ENCODE results near the gene GATAD2B.
"Not testable (repeated sequence)": the region's sequence is repeated elsewhere in the genome, so short reads cannot be mapped to it uniquely, and the experiment has no call there.

Gene GATAD2B

DNA sequence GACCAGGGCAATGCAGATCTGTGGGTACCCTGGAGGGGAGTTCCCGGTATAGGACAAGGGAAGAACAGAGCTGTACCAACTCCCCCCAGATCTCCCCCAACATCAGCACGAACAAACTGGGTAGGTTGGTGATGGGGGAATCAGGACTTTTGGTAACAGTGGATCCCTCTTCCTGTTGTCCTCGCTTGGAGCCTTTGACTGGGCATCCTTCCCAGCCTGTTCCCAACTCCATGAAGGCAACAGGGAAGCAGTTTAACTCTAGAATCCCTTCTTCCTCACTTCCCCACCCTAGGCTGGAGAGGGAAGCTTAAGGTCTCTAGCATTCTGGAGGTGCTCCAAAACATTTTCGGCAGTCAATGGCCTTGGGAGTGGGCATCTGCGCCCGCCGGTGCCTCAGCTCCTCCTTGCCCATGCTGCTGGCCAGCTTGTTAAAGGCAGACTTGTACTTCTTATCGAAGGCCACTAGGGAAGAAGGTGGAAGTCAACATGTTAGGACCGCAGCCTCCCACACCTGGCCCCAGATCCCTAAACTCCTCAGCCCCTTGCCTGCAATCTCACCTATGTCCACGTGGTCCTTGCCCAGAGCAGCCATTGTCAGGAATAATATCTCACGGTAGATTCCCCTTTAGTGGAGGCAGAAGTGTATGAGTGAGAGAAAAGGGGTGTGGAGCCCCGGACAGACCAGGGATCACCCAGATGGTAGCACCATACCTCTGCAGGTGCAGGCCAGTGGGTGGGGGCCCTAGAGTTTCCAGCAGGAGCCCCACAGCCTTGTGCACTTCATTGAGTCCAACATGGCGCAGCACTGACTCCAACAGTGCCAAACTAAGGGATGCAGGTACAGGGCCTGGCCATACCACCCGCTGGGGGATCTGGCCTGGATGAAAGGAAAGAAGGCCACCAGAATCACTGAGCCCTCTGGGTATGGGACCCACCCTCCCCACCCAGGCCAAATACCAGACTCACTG is 7.5 kb upstream of the GATAD2B start:
- no peak for DNase-seq (ENCODE audit: low read depth)

GRCh38 chr1:153929426-153929825 is 6.7 kb upstream of the GATAD2B start:
- DNase-seq (ENCODE audit: low read depth) = no peak

- DNase-seq (ENCODE audit: low read depth) = no peak
Measured at GRCh38 chr1:153928791-153929341, 6.1 kb upstream of the GATAD2B start.

DNA sequence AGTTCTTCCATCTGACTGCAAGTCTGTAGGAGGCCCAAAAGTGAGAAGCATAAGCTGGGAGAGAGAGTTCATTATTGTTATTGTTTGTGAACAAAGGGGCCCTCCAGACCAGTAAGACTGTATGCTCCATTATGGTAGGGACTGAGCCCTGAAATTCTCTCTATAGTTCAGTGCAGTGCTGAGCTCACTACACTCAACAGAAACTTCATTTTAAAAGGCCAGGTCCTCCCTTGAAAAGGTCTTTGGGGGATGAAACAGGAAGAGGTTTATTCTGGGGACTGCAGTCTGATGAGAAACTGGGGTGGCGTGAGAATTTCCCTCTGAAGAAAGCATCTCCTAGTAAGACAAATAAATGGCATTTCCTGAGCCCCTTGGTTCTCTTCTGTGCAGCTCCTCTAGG is 5.5 kb upstream of the GATAD2B start:
- DNase-seq (ENCODE audit: low read depth) = no peak

- no peak for DNase-seq (ENCODE audit: low read depth)
Measured at GRCh38 chr1:153926405-153926804, 3.6 kb upstream of the GATAD2B start.

DNA sequence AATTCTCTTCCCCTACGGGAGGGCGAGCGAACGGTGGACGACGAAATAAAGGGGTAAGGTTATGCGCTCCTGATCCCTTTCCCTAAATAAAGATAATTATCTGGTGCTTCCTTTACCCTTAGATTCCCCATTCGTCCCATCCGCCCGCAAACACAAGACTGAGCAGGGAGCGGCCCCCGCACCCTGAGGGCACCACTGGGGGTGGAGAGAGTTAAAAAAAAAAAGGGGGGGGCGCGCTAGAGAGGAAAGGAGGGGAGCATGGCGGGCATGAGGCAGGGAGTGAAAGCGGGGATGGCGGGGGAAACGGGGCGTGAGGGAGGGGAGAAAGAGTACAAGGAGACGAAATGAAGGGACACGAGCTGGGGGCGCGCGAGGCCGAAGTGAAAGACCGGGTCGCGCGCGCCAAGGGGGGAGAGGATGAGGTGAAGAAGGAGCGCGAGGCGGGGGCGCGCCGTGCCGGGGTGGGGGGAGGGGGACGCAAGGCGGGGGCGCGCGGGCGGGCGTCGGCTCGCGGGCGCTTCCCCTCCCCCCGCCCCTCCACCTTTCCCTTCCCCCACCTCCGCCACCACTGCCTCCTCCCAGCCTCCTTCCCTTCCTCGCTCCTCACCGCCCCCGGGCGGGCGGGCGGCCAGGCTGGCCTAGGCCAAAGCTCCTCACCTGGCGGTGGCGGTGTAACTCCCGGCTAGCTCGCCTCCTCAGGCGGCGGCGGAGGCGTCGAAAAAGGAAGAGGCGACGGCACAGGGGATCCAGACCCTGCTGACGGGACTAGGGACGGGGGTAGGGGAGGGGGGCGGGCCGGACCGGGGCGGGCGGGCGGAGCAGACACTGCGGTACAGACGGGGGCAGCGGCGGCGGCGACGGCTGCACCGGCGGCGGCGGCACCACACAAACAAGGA is 448 bp downstream of the GATAD2B start:
- no peak for DNase-seq (ENCODE audit: low read depth)

- DNase-seq (ENCODE audit: low read depth) = no peak
Measured at GRCh38 chr1:153921803-153922075, 1.0 kb downstream of the GATAD2B start.

GRCh38 chr1:153921080-153921802 is 1.5 kb downstream of the GATAD2B start:
- DNase-seq (ENCODE audit: low read depth) = no peak

DNA sequence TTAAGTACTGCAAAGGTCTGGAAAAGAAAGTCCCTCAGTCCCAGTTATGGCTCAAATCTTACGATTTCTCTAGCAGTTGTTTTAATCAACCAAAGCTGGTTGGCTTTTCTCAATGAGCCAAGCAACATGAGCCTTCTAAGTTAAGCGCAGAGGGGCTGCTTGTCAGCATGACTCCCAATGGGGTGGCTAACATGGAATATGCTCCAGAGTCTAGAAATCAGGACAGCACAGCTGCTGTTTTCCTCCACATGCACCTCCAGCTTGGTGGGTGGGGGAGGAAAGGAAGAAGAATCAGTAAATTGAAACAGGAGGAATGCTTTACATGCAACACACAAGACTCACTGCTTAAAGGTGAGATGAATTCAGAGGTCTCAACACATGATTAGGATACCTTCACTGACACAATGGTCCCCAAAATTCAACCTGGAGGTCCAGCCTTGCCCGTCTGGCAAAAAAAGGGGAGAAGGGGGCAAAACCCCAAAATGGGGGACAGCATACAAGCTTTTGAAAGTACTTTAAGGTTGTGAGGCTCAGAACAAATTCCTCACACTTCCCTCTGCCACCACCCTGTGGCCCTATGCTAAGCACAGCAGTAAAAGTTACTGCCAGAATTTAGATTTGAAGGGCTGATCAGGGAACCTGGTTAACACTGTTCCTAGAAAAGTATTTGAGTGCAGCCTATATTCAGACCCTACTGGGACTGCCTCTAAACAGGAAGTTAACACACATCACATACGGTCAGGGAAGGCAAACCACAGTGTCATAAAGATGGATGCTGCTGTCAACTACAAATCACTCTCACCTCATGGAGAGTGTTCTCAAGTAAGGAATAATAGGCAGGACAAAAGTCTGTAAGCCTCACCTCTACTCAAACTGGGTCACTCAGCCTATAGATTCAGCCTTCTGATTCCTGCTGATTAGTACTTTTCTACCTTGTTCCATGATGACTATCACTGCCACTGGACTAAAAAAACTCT is 2.6 kb downstream of the GATAD2B start:
- no peak for DNase-seq (ENCODE audit: low read depth)

GRCh38 chr1:153916297-153916696 is 6.5 kb downstream of the GATAD2B start:
- DNase-seq (ENCODE audit: low read depth) = no peak

DNA sequence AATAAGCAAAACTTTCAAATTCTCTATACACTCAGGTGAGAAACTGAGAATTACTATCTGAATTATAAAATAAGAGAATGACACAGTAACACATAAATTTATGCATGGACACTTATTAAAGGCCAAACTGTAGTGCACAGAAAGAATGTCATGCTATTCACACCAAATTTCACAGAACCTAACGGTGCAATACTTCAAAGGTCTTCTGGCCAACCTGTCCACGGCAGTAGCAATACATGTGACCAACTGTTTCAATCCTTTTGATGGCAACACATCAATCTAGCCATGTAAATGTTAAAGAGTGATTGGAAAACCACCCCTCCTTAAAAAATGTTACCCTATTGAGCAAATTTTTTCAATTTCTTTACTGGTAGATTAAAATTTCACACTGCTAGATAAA is 10.4 kb downstream of the GATAD2B start:
- DNase-seq (ENCODE audit: low read depth) = no peak

GRCh38 chr1:153910560-153910959 is 12.2 kb downstream of the GATAD2B start:
- not testable (repeated sequence) for DNase-seq (ENCODE audit: low read depth)

DNA sequence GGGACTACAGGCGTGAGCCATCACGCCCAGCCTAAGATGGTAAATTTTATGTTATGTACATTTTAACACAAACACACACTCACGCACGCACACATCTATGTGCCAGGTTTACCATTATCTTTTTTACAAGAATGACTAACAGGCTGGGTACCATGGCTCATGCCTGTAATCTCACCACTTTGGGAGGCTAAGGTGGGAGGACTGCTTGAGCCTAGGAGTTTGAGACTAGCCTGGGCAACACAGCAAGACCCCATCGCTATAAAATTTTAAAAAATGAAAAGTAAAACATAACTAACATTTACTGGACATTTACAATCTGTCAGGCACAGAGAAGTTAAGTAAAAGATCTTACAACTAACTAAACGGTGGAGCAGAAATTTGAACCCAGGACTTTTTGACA is 14.7 kb downstream of the GATAD2B start:
- no peak for DNase-seq (ENCODE audit: low read depth)

DNA sequence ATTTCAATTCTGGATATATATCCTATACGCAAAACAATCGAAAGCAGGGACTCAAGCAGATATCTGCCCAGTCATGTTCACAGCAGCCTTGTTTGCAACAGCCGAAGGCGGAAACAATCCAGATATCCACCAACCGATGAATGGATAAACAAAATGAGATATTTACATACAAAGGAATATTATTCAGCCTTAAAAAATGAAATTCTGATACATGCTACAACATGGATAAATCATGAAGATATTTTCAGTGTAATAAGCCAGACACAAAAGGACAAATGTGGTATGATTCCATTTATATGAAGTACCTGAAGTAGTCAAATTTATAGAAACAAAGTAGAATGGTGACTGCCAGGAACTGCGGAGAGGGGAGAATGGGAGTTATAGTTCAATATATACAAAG is 15.6 kb downstream of the GATAD2B start:
- DNase-seq (ENCODE audit: low read depth) = no peak

GRCh38 chr1:153906396-153906795 is 16.4 kb downstream of the GATAD2B start:
- DNase-seq (ENCODE audit: low read depth) = no peak

GRCh38 chr1:153905908-153906307 is 16.9 kb downstream of the GATAD2B start:
- DNase-seq (ENCODE audit: low read depth) = not testable (repeated sequence)

- no peak for DNase-seq (ENCODE audit: low read depth)
Measured at GRCh38 chr1:153903841-153904455, 18.8 kb downstream of the GATAD2B start.

DNA sequence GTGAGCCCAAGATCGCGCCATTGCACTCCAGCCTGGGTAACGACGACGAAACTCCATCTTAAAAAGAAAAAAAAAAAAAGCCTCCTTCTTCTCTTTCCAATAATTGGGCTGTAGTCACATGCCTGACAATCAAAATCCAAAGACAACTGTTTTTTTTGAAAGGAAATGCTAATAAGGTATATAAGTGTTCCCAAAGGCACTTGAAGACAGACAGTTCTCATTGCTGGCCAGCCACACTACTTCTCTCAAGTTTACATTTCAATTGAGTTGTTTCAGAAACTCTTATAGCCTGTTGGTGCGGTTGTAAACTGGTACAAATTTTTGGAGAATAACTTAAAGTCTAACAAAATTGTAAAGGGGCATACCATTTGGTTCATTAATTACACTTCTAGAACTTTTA is 23.3 kb downstream of the GATAD2B start:
- no peak for DNase-seq (ENCODE audit: low read depth)

DNA sequence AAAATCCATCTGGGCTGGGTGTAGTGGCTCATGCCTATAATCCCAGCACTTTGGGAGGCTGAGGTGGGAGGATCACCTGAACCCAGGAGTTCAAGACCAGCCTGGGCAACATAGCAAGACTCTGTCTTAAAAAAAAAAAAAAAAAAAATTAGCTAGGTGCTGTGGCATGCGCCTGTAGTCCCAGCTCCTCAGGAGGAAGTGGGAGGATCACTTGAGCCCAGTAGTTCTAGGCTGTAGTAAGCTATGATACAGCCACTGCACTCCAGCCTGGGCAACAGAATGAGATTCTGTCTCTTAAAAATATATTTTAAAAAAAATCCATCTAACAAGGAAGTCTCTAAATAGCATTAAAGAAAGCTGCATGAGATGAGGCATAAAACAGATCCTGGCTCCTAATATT is 26.9 kb downstream of the GATAD2B start:
- not testable (repeated sequence) for DNase-seq (ENCODE audit: low read depth)

DNA sequence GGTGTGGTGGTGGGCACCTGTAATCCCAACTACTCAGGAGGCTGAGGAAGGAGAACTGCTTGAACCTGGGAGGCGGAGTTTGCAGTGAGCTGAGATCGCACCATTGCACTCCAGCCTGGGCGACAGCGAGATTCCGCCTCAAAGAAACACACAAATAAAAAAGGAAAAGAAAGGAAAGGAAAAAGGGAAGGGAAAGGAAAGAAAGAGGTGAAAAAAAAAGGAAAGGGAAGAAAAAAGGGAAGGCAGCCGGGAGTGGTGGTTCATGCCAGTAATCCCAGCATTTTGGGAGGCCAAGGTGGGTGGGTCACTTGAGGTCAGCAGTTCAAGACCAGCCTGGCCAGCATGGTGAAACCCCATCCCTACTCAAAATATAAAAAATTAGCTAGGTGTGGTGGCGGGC is 31.7 kb downstream of the GATAD2B start:
- DNase-seq (ENCODE audit: low read depth) = not testable (repeated sequence)
